Activated CD4-positive, alpha-beta T cell treated with anti-CD3 and anti-CD28 coated beads, Interleukin-2, amount 50 U/mL, for 24 hours (primary cell): ENCODE data around the gene ANGPTL7.

ENCODE experiments used
- DNase-seq, 2 donors: peaks; one replicate each; pipeline ENCODE4 v3.0.0-alpha.2; 2020; ENCODE audit warnings: low read depth in 1 of 2, low spot score in 1 of 2

Gene ANGPTL7

DNA sequence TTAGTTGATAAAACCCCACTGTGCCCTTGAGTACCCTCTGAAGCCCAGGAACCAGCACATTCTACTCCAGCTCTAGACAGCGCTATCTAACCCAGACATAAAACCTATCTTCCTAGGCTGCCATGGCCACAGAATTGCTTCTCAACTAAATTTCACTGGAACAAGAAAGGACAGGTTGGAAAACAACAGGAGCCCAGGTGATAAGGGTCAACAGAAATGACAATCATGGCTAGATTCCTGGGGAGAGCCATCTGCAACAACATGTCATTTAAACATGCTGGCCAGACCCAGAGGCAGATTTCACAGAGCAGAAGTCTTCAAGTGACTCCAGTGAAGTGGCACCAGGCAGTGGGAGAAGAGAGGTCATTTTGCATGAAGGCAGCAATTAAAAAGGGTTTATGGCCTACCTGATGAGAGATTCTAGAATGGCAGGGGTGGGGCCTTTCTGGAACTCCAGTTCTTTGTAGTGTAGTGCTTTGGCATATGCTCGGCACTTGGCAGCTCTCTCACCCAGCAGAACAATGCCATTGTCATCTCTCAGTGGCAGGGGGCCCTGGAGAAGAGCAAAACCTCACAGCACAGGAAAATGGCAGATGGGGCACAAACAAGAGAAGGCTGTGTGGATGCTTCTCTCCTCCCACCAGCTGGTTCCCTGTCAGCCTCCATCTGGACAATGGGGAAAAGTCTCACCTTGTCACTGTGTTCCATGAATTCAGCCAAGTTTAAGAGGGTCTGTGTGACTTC lies 9.9 kb downstream of the ANGPTL7 start:
- DNase-seq = no peak

DNA sequence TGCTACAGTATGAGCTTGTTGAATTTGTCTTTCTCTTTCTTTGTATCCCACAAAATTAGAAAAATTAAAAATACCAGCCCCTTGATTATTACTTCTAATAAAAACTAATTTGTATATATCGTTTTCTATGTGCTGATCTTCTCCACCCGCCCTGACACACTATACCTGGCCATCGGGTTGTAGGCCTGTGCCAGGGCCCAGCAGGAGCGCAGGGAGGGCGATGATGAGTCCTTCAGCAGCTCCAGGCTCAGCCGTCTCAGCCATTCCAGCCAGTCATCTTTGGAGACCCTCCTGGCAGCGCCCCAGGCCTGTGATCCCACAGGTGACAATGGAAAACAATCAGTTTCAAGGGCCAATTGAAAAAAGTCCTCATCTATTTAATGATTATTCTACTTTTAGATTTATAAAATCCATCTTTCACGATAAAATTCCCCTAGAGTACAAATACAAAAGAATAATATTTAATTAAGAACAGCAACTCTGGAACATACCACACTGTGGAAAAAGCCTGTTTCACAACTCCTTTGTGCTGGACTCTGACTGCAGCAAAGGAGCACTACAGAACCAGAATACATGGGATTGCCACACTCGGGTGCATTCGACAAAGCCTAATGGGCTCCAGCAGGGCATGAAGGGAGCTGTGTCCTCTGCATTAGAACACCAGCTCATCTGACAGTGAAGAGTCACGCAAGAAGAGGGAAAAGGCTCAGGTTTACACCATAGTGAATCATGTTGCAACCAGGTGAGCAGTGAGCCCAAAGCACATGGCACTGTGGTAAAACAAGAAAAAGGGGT lies 15.4 kb downstream of the ANGPTL7 start:
- no peak for DNase-seq

- DNase-seq = no peak
These were observed 18.9 kb downstream of the ANGPTL7 start for GRCh38 chr1:11207898-11208611.

DNA sequence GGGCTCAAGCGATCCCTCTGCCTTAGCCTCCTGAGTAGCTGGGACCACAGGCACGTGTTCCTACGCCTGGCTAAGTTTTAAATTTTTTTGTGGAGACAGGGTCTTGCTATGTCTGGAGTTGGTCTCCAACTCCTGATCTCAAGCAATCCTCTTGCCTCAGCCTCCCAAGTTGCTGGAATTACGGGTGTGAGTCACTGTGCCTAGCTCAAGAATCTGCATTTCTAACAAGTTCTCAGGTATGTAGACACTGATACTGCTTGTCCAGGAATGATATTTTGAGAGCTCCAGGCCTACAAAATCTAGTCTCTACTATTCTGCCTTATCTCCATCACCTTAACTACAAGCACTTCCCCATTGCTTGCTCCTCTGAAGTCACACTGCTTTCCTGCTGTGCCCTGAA lies 22.3 kb downstream of the ANGPTL7 start:
- no peak for DNase-seq

DNA sequence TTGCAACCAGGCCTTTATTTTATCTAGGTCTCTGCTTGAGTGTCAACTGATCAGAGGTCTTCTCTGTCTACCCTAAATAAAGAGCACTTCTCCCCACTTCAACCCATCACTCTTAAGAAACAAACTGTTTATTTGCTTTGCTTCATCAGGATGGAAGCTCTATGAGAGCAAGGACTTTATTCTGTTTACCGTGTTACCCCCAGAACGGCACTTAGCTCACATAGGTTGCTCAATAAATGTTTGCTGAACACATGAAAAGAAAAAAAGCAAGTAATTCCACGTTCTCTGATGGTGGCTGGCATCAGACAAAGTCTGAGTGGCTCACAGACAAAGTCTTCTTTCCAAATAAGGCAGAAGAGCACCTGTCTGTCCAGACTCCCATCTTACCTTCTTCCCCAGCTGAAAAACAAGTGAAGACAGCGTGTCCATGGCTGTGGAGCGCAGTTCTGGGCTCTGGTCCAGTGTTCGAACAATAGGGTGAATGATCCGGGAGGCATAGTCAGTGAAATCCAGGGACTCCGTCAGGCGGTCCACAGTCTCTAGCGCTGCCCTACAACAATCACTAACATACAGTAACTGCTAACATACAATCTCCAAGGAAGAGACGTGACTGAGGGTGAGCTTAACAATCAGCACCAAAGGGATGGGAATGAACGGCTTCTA lies 22.9 kb downstream of the ANGPTL7 start:
- DNase-seq = no peak

GRCh38 chr1:11214698-11215380 lies 25.7 kb downstream of the ANGPTL7 start:
- DNase-seq = no peak

GRCh38 chr1:11215381-11216005 lies 26.3 kb downstream of the ANGPTL7 start:
- DNase-seq = no peak

DNA sequence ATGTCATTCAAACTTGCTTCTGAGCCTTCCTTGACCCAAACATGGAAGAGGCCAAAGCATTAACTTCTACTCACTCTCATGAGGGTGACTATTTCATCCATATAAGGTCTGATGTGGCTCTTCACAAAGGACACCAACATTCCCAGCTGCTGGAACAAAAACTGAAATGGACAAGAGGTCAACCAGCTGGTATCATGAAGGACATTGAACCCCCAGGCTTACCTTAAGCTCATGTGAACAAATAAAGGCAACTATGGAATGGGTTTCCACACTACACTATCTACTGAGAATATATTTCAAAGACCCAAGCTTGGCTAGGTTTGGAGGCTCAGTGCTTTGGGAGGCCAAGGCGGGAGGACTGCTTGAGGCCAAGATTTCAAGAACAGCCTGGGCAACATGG lies 26.9 kb downstream of the ANGPTL7 start:
- no peak for DNase-seq

DNA sequence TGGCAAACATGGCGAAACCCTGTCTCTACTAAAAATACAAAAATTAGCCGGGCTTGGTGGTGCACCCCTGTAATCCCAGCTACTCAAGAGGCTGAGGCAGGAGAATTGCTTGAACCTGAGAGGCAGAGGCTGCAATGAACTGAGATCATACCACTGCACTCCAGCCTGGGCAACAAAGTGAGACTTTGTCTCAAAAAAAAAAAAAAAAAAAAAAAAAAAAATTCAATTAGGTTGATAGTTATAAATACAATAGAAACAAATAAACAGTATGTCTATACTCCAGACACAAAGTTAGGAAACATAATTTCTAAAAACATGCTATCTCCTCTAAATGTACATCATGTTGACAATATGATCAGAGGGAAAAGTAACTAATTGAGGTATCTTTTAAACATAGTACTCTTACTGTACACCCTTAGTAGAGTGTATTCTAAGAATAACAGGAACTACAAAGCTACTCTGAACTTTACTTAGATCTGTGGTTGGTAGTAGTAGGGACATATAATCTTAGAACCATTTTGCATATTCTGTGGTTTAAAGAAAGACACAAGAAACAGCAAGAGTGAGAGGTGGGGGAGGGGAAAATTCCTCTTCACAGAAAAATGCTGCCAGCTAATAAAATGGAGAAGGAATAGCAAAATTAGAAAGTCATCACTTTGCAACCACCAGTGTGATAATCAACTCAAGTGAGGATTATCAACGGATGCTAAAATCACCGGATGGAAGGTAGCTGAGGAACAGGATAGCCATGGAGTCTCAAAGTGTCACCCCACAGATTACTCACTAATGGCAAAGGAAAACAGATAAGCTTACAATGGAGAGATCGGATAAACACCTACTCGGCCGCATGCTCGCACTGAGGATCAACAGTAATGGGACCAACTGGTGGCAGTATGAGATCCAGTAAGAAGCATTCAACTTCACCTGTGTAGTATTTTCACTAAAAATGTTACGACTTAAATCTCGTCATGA lies 38.2 kb downstream of the ANGPTL7 start:
- DNase-seq = no peak

GRCh38 chr1:11229203-11229602 lies 40.0 kb downstream of the ANGPTL7 start:
- no peak for DNase-seq

DNA sequence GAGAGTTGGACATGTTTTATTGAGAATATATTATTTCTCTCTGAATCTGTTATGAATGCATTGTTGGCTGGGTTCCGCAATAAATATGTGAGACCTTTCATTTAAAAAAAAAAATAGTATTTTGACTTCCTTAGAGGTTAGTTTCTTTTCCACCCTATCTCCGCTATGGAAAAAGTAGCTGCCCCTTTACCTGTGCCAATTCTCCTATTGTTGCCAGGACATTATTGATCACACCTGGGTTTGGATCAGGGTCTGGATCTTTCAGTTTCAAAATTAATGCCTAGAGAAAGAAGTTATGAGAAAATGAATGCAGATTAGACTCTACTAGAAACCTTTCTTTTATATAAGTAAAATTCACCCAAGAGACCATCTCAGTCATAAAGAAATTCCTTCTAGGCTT lies 44.1 kb downstream of the ANGPTL7 start:
- DNase-seq = no peak

DNA sequence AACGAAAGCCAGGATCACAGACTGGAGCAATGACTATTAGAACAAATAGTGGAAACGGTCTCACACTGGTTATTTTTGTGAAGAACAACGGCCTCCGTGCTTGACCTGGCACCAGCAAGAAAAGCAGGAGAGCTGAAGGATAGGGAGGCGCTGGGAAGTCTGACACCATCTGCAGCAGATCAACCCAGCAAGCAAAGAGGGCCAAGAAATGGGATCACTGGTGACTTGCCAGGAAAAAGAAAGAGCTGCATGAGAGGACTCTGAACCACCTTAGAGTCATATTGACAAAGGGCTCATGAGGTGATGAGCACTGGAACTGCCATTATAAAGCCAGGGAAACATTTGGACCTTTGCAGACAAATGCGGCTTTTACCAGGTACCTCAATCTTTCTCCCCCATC lies 48.2 kb downstream of the ANGPTL7 start:
- no peak for DNase-seq

GRCh38 chr1:11238311-11238710 lies 49.2 kb downstream of the ANGPTL7 start:
- DNase-seq = no peak

- no peak for DNase-seq
These were observed 56.1 kb downstream of the ANGPTL7 start for GRCh38 chr1:11245248-11245647.
